NCI-H2107 treated with DMSO at 0.1 percent for 48 hours (cell line): ENCODE results near the gene UBE2O.

ENCODE experiments used
- DNase-seq: peaks from one replicate; lab custom pipeline; 2025; ENCODE audit not compliant: unreplicated experiment; lab: John Stamatoyannopoulos, UW

The UBE2O gene

GRCh38 chr17:76417499-76418143 lies 35.3 kb downstream of the UBE2O start:
- peak; percentile 30 for DNase-seq

DNA sequence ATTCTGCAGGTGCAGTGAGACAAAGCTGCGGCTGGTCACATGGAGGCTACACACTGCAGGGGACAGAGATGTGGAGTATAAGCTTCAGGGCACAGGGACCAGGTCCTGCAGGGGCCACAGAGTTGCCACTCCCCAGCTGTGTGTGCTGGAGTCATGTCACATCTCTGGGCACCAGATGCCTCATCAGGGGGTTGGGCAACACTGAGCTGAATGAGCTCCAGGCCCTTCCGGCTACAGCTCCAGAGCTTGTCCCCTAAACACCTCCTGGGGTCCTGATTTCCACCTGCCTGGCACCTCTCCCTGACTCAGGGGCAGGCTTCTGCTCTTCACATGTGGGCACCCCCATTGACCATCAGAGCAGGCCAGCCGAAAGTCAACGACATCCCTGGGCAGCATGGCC lies 36.1 kb downstream of the UBE2O start:
- DNase-seq, result no peak

DNA sequence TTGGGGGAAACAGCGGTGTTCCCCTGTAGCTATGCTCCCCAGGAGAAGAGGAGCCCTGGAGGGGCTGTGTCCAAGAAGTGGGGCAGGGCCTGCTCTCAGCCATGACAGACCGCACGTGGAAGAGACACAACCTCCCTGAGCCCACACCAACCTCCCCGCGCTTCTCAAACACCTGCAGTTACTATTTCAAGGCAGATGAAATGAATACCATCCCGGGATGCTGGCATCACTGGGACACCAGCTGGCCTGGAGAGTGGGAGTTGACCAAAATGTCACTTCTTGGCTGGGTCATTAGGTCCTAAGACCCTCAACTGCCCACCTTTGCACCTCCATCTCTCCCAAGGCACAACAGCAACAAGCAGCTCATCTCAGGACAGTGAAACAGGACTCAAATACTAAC lies 36.5 kb downstream of the UBE2O start:
- DNase-seq, result no peak

DNA sequence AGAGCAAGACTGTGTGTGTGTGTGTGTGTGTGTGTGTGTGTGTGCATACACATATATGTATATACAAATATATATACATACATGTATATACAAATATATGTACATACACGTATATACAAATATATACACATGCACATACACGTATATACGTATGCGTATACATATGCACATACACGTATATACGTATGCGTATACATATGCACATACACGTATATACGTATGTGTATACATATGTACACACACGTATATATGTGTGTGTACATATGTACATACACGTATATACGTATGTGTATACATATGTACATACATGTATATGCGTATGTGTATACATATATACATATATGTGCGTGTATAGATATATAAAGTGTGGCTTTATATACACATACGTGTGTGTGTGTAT lies 37.2 kb downstream of the UBE2O start:
- DNase-seq, result no peak

DNA sequence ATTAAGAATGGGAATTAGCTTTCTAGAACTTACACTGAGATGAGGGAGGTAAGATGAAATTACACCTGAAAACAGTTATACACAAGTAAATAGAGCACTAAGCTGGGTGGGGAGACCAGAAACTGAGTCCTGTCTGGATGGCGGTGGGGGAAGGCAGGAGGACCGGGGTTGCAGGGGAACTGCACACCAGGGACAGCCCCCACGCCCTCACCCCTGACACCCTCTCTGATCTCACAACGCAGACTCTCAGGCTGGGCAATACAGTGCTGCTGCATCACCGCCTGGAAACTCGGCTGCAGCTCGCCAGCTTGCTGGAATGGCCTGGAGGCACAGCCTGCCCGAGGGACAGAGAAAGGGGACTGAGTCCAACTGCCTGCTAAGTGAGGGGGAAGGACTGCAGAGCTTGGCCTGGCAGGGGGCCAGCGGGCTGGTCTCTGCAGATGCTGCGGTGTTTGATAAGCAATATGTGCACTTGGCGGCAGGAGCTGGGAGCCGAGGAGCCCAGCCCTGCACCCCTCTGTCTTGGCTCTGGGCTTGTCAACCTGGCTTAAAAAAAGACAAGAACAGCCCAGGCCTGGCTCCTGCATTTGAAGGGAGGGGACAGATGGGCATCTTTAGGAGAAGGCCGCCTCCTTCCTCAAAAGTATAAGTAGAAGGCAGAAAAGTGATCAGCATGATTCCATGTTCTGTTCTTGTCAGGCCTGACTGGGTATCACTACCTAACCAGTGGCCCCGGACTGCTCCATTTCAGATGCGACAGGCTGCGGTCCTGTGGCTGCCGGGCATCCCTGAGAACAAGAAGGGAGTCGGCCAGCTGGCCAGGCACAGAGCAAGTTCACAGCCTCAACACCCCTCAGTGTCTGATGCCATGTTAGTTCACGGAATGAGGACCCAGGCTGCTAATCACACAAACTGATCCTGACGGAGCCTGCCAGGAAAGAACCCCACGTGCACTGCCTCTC lies 38.3 kb downstream of the UBE2O start:
- DNase-seq, result peak; percentile 52

DNA sequence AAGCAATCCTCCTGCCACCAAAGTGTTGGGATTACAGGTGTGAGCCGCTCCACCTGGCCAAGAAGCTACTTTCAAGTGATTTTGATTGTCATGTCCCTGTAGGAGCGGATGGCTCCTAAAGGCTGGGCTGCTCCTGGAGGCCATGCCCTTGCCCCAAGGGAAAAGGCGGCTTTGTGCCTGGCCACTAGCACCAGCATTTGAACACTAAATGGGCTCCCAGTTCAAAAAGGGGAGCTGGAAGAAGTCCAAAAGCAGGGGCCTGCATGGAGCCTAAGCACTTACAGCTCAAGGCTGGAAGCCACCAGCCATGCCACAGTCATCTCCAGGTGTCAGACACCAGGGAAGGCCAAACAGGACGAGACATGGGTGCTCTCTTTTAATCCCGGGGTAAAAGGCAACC lies 41.7 kb downstream of the UBE2O start:
- no peak for DNase-seq

DNA sequence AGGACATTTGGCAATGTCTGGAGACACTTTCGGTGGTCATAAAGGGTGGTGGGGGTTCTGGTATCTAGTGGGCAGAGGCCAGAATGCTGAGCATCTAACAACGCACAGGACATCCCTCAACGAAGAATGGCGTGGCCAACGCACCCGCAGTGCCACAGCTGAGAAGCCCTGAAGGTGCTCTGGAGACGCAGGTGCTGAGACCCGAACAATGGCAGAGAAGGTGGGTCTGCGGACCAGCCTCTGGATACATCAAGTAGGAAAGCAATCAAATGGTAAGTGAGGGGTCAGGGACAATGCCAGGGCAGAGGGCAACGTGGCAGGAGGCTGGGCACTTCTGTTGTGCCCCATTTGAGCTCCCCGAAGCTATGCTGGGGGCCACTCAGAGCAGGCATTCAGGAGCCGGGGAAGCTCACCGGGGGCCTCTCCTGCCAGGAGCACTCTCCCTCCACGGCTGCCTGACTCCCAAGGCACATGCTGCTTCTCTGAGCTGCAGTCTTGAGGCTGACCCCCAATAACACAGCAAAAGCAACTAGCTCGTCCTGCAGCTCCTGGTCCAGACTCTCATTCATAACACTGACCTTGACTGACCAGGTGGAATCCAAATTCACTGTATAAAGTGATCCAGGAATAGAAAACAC lies 42.5 kb downstream of the UBE2O start:
- no peak for DNase-seq

DNA sequence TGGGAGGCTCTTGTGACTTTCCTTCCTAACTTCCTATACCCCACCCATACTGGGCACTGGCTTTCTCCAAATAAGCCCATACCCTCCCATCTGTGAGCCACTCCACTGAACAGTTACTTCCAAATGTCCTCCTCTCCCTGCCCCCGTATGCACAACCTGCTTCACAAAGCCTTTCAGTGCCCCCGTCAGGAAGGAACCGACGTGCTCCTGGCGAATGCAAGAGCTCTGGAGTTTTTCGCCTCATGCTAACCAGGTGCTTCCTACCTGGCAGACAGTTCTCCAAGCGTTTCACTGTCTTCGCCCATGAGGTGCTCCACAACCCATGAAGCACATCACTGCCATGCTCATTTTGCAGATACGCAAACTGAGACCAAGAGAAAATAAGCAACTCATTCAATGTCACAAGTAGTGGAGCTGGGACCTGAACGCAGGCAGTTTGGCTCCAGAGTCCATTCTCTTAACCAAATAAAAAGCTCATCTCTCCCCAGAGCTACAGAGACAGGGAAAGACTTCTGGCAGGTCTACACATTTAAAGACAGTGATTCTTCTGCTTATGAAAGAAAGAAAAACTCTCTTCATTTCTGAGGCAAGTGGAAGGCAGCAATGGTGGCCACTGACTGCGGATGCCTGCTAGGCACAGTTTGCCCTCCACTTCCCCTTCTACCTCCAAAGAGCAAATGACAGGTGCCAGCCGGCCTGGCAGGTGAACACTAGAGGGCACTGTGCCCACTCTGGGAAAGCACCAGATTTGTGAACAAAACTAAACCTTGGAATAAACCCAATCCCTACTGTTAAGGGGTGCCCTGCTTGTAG lies 44.7 kb downstream of the UBE2O start:
- DNase-seq, result peak; percentile 38

GRCh38 chr17:76407509-76407908 lies 45.4 kb downstream of the UBE2O start:
- no peak for DNase-seq

- DNase-seq, result peak; percentile 56
Measured at GRCh38 chr17:76405967-76406647, 46.8 kb downstream of the UBE2O start.

DNA sequence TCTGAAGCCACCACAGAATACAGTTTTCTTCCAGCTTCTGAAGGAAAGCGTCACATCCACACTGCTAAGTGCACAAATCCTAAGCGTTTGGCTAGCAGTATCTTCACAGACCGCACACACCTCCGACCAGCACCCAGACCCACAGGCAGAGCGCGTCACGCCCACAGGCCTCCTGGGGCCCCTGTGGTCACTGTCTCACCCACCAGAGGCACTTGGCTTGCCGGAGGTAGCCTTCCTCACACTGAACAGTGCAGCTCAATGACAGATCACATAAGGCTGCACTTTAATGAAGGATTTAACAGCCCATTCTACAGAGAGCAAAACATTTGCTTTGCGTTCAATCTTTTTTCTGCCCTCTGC lies 47.4 kb downstream of the UBE2O start:
- no peak for DNase-seq

DNA sequence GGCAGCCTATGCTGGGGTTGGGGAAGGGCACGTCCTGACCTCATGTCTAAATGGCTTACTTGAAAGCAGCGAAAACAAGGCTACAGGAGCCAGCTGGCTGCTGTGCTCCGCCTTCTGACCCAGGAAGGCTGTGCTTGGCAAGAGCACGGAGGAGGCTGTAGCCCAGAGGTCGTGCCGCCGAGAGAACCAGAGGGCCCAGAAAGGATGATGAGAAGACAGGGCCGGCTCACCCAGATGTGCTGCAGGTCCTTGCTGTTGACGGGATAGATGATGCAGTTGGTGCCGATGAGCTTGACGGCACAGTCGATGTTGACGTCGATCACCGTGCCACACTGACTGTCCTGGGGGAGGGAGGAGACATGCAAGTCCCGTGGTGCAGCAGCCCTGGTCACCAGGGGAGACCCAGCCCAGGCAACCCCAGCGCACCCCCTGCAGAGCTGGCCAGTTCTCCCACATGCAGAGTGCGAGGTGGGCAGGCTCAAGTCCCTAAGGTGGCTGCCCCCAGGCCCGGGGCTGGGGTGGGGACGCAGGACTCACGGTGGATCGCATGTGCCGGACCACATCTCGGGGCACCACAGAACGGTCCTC lies 47.9 kb downstream of the UBE2O start:
- DNase-seq, result no peak

GRCh38 chr17:76404256-76404655 lies 48.7 kb downstream of the UBE2O start:
- no peak for DNase-seq

DNA sequence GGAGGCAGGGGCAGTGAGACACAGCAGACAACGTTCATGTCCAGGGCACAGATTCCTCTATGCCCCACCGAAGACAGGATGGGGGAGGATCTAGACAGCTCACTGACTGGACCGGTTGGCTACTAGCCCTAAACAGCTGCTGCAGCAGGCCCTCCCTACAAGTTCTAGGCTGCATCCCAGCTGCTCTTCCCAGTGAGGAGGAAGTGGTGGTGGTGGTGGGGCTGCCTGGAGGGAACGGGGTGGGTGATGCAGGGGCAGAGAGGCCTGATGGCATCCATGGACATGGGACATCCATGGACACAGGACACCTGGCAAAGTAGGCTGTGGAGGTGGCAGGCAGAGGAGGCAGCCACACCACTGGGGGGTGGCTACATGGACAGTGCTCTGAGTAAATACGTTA lies 50.2 kb downstream of the UBE2O start:
- no peak for DNase-seq

DNA sequence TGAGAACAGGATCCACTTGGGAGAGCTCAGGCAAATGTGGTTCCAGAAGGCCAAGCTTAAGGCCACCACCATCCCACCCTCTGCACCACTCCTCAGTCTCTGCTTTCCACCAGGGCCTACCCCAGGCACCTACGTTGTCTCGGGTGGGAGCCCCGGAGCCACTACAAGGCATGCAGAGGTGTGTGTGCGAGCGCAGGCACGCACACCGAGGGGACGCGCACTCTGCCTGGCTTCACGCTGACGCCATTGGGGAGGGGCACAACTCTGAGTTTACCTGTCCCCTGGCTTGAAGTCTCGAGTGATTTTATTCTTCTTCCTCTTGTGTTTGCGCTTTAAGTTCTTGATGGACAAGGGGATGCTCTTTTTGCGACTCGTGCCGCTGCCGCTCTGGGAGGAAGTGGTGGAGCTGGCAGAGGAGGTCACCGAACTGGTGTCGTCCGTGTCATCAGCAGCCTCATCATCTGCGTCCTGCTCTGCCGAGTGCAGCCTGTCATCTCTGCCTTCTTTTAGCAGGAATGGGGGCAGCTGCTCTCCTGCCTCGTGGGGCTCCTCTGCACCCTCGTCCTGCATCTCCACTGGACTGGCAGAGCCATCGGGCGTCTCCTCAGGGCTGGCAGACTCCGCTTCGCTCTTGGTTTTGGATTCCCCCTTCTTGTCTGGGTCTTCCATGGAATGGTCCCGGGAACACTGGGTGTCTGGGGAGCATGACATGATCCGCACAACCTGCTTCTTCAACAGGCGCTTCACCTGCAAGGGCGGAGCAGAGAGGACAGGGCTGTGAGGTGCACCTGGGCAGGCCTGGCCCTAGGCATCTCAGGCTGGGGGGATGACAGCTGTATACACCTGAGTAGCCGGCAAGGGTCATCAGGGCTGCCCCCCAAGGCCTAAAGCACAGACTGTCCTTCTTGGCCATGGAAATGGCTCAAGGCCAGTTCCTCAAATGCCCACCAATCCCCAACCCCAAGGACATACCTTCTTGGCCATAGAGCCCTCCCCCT lies 53.5 kb downstream of the UBE2O start:
- no peak for DNase-seq

GRCh38 chr17:76398523-76399174 lies 54.3 kb downstream of the UBE2O start:
- DNase-seq, result no peak

DNA sequence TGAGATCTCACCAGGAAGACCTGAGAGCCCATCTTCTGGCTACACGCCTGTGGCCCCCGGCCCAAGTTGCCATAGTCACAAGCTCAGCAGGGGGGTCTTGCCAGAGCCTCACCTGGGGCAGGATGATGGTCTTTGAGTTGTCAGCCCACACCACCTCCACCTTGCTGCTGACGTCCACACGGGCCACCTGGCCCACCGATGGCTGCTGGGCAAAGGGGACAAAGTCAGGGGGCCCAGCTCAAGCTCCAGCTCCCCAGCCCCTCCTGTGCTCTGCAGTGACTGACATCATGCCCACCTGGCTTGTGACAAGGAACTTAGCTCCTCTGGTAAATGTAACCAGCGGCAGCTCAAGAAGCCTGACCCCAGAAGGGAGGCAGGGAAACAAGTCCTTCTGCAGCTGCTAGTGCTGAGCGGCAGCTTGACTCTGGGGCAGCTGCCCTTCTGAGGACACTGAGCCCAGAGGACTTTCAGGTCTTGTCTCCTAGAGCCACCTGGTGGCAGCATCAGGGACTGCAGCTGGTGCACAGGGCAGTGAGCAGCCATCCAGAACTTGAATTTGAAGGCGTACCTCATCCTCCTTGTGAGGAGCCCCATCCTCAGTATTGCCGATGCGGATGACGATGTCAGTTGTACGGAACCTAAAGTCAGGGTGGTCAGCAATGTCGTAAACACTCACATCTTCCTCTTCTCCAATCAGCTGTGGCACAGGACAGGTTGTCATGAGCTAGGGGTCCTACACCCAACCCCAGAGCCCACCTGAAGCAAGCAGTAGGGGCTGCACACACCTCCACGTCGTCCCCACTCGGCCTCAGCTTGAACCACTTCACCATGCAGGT lies 55.0 kb downstream of the UBE2O start:
- peak; percentile 29 for DNase-seq

DNA sequence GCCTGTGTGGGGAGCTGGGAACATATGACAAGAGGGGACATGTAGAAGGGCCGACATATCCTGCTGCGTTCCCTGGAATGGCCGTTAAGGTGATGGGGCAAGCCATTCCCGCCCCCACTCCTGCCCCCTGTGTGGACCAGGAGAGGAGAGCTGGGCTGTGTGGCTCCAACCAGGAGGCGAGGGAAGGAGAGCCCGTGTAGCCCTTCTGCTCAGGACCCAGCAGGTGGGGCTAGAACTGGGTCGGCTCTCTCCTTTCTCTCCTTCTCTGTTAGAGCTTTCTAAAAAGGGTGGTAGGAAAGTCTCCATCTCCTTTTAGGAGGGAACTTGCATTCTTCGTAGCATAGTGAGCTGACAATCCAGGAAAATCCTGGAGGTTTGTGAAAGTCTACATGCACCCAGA lies 55.8 kb downstream of the UBE2O start:
- DNase-seq, result no peak
